ENCODE data around the gene BASP1.
"Not testable (repeated sequence)": the region's sequence is repeated elsewhere in the genome, so short reads cannot be mapped to it uniquely, and the experiment has no call there.

Gene BASP1

GRCh38 chr5:17258431-17258830, 41.0 kb downstream of the BASP1 start:
- H3K4me3 ChIP-seq (replicated peaks; ENCODE audit: insufficient read depth, low read length) = no peak overlapping the region
- TF ChIP-seq REST (IDR thresholded peaks at IDR 0.05; ENCODE audit: insufficient replicate concordance, low read depth) = no peak
- no peak for TF ChIP-seq SPI1 (IDR thresholded peaks at IDR 0.05; ENCODE audit: borderline replicate concordance, low read depth)
- TF ChIP-seq, protein P1, sequence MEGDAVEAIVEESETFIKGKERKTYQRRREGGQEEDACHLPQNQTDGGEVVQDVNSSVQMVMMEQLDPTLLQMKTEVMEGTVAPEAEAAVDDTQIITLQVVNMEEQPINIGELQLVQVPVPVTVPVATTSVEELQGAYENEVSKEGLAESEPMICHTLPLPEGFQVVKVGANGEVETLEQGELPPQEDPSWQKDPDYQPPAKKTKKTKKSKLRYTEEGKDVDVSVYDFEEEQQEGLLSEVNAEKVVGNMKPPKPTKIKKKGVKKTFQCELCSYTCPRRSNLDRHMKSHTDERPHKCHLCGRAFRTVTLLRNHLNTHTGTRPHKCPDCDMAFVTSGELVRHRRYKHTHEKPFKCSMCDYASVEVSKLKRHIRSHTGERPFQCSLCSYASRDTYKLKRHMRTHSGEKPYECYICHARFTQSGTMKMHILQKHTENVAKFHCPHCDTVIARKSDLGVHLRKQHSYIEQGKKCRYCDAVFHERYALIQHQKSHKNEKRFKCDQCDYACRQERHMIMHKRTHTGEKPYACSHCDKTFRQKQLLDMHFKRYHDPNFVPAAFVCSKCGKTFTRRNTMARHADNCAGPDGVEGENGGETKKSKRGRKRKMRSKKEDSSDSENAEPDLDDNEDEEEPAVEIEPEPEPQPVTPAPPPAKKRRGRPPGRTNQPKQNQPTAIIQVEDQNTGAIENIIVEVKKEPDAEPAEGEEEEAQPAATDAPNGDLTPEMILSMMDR (IDR thresholded peaks at IDR 0.05; ENCODE audit: insufficient read depth, low read length) = no peak
- no peak for TF ChIP-seq GABPA (IDR thresholded peaks at IDR 0.05; ENCODE audit: low read depth)
- DNase-seq (ENCODE audit: low read depth in 1 of 2, low spot score in 1 of 2) = no peak
- H3K27me3 ChIP-seq (ENCODE audit: insufficient read depth, poor library complexity, severe bottlenecking) = no peaks in the 10 kb centered on the region
- no peak overlapping the region for H3K27ac ChIP-seq (replicated peaks)

DNA sequence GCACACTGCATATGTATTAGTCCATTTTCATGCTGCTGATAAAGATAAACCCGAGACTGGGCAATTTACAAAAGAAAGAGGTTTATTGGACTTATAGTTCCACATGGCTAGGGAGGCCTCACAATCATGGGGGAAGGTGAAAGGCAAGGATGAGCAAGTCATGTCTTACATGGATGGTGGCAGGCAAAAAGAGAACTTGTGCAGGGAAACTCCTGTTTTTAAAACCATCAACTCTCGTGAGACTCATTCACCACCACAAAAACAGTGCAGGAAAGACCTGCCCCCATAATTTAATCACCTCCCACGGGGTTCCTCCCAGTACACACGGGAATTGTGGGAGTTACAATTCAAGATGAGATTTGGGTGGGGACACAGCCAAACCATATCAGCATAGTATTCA, 41.6 kb downstream of the BASP1 start:
- not testable (repeated sequence) for H3K4me3 ChIP-seq (replicated peaks; ENCODE audit: insufficient read depth, low read length); H3K27ac ChIP-seq (replicated peaks); DNase-seq (ENCODE audit: low read depth in 1 of 2, low spot score in 1 of 2); H3K27me3 ChIP-seq (ENCODE audit: insufficient read depth, poor library complexity, severe bottlenecking)

DNA sequence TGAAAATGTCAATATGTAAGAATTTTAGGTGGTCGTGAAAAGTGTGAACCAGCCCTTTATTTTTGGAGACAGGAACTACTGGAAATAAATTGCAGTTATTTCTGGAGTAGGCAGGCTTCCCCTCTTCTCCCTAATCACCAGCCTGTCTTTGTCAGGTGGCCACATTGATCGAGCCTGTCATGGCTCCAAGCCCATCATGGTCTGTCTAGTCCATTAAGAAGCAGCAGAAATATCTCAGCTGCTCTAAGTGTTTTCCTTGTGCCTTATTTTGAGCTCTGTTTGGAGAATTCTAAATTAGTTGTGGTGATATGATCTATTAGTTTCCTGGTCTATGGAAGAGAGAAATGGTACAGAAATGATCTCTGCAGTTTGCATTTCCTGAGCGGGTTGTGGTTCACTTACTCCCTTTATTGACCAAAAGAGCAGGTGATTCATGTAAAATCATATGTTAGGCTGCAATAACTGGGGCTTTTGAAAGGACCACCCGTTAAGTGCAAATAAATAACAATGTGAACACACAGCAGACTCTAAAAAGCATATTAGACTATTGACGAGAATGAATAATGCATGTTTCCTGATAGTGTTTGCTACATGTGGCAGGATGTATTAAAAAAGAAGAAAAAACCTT, 42.3 kb downstream of the BASP1 start:
- no peak for DNase-seq (ENCODE audit: low read depth in 1 of 2, low spot score in 1 of 2)
- H3K27me3 ChIP-seq (ENCODE audit: insufficient read depth, poor library complexity, severe bottlenecking) = no peaks in the 10 kb centered on the region
- TF ChIP-seq GABPA (IDR thresholded peaks at IDR 0.05; ENCODE audit: low read depth) = no peak
- TF ChIP-seq, protein P1 (IDR thresholded peaks at IDR 0.05; ENCODE audit: insufficient read depth, low read length) = no peak
- 0 out of 2 replicates have a peak overlapping the region, but pooled peaks have one; percentile 5 for H3K27ac ChIP-seq (replicated peaks)
- no peak overlapping the region for H3K4me3 ChIP-seq (replicated peaks; ENCODE audit: insufficient read depth, low read length)

DNA sequence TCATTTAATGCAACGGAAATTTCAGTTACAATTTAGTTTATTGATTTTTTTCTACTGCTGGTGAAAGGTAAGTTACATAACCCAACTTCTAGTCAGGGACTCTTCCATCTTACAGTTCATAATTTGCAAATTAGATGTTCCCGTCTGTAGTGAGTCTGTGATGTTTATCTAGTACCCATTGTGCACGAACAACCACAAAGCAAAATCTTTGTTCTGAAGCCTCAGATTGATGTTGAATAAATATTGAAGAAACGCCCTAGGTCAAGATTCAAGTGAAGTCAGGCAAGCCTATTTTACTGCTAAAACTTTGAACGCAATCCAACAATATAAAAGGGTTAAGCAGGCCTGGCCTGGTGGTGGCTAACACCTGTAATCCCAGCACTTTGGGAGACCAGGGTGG, 43.1 kb downstream of the BASP1 start:
- H3K27ac ChIP-seq (replicated peaks) = no peak overlapping the region
- DNase-seq (ENCODE audit: low read depth in 1 of 2, low spot score in 1 of 2) = no peak

More for the DNA sequence above, 43.1 kb downstream of the BASP1 start:
- H3K27me3 ChIP-seq (ENCODE audit: insufficient read depth, poor library complexity, severe bottlenecking) = no peaks in the 10 kb centered on the region
- TF ChIP-seq SPI1 (IDR thresholded peaks at IDR 0.05; ENCODE audit: borderline replicate concordance, low read depth) = no peak
- no peak for TF ChIP-seq POLR2AphosphoS5 (IDR thresholded peaks at IDR 0.05; ENCODE audit: low read depth)
- TF ChIP-seq, protein P1 (IDR thresholded peaks at IDR 0.05; ENCODE audit: insufficient read depth, low read length) = no peak
- TF ChIP-seq GABPA (IDR thresholded peaks at IDR 0.05; ENCODE audit: low read depth) = no peak
- no peak for TF ChIP-seq REST (IDR thresholded peaks at IDR 0.05; ENCODE audit: insufficient replicate concordance, low read depth)
- no peak overlapping the region for H3K4me3 ChIP-seq (replicated peaks; ENCODE audit: insufficient read depth, low read length)
